Left ventricle myocardium inferior (tissue), 1 donor: ENCODE results near the gene PACSIN1. TPM values are rescaled to one million over a fixed set of nuclear protein-coding genes. Genes with fewer than 3 reads are reported as not detected.

ENCODE experiments used
- DNase-seq: peaks from one replicate; pipeline ENCODE4 v3.0.0-alpha.2; 2020
- H3K27ac ChIP-seq: fragments of 200-600 bp; replicated peaks from 2 replicates; pipeline ENCODE4 v1.8.0; 2021
- H3K27me3 ChIP-seq: fragments of 200-600 bp; 2 replicates; pipeline ENCODE4 v1.8.0; 2021; ENCODE audit warnings: low read depth
- H3K36me3 ChIP-seq: fragments of 200-600 bp; 2 replicates; pipeline ENCODE4 v1.8.0; 2021
- H3K4me1 ChIP-seq: fragments of 200-600 bp; 2 replicates; pipeline ENCODE4 v1.8.0; 2021
- H3K4me3 ChIP-seq: fragments of 200-600 bp; 2 replicates; pipeline ENCODE4 v1.8.0; 2021; ENCODE audit warnings: mild to moderate bottlenecking, moderate library complexity
- H3K9me3 ChIP-seq: fragments of 200-600 bp; replicated peaks from 2 replicates; pipeline ENCODE4 v1.8.0; 2021
- intact Hi-C: fragments of 100-400 bp; cut with micrococcal nuclease; formaldehyde crosslinking; loops from one replicate; pipeline ENCODE4 v1.11.0; 2022
- total RNA-seq: library from RNA; stranded (reverse); fragmentation: NEBNext Ultra II Directional; extraction: Animal tissue kit (Norgen Biotek cat#: 25700); gene quantifications from one replicate; pipeline ENCODE4 v1.2.1, GENCODE V29; 2021
- TF ChIP-seq, protein P1 (sequence below): fragments of 200-600 bp; IDR thresholded peaks from 2 replicates; pipeline ENCODE4 v1.8.0; 2021; ENCODE audit warnings: antibody characterized with exemption, mild to moderate bottlenecking, borderline replicate concordance
- donor health status: DM: no; HTN: yes; CAD: no; lungs with severe emphysema.

PACSIN1 gene
- total RNA-seq, 1 donor from 2014 or later: 15.2 TPM

DNA sequence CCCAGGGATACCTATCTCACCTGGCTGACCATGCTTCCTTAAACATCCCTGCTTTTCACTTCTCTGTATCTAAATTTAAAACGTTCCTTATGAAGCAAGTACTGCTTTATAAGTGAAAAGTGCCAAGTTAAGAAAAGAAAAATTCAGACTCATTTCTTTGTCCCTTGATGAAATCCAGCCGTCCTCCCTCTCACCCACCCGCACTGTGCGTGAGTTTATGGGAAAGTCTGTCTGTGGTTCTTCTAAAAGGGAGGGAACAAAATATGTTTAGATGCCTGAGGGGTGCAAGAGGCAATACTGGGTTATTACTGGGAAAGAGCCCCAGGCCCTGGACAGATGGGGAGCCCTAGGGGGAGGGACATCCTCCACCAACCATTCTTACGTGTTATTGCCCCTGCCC is 59.1 kb downstream of the PACSIN1 start:
- DNase-seq: peak; percentile 2

GRCh38 chr6:34525431-34526175 is 59.7 kb downstream of the PACSIN1 start:
- Histone ChIP-seq H3K4me3 (no peak overlapping the region), H3K27ac (no peak overlapping the region), H3K4me1 (peaks cover 16% of the 10 kb centered on the region), H3K27me3 (no peaks in the 10 kb centered on the region), H3K36me3 (no peaks in the 10 kb centered on the region), H3K9me3 (no peaks in the 10 kb centered on the region)
- DNase-seq: no peak
- TF ChIP-seq, protein P1, sequence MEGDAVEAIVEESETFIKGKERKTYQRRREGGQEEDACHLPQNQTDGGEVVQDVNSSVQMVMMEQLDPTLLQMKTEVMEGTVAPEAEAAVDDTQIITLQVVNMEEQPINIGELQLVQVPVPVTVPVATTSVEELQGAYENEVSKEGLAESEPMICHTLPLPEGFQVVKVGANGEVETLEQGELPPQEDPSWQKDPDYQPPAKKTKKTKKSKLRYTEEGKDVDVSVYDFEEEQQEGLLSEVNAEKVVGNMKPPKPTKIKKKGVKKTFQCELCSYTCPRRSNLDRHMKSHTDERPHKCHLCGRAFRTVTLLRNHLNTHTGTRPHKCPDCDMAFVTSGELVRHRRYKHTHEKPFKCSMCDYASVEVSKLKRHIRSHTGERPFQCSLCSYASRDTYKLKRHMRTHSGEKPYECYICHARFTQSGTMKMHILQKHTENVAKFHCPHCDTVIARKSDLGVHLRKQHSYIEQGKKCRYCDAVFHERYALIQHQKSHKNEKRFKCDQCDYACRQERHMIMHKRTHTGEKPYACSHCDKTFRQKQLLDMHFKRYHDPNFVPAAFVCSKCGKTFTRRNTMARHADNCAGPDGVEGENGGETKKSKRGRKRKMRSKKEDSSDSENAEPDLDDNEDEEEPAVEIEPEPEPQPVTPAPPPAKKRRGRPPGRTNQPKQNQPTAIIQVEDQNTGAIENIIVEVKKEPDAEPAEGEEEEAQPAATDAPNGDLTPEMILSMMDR: no peak
- intact Hi-C loops: loop anchor here (5.0 kb wide), 1 partner anchor 82 kb away; no protein-coding TSS in a partner anchor

More for the DNA sequence above, 59.1 kb downstream of the PACSIN1 start:
- TF ChIP-seq, protein P1: no peak
- H3K9me3 ChIP-seq: no peaks in the 10 kb centered on the region
- H3K36me3 ChIP-seq: no peaks in the 10 kb centered on the region
- no peak overlapping the region for H3K27ac ChIP-seq
- H3K27me3 ChIP-seq: no peaks in the 10 kb centered on the region
- no peak overlapping the region for H3K4me3 ChIP-seq
- peaks cover 16% of the 10 kb centered on the region for H3K4me1 ChIP-seq
- intact Hi-C loops: loop anchor here (5.0 kb wide), 1 partner anchor 82 kb away; no protein-coding TSS in a partner anchor

DNA sequence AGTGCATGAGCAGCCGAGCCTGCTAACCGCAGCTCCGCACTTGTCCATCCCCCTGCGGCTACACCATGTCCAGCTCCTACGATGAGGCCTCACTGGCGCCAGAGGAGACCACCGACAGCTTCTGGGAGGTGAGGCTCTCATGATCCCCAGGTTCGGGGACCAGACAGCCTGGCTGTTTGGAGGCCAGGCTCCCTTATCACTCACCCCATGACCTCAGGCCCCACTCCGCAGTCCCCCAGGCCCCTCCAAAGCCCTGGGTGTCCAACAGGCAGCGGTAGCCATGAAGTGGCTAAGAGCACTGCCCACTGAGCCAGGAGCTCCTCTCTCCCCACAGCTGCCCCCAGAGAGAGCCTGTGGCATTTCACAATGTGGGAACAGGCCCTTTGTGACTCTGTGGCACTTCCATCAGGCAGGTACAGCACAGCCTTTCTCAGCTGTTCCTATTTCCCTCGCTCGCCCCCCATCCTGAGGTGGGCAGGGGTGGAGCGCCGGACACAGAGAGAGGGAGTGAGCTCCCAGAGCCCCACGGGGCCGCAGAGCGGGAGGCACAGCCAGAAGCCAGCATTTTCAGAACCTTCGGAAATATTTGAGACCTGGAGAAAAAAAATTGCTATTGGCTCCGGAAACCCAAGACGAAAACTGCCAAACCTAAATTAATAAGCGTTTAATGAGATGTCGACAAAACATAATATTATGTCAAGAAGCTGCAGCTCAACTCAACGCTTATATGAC is 60.5 kb downstream of the PACSIN1 start:
- peak overlapping the region; percentile 55 for H3K4me3 ChIP-seq
- H3K27me3 ChIP-seq: no peaks in the 10 kb centered on the region
- intact Hi-C loops: loop anchor here (5.0 kb wide), 1 partner anchor 81 kb away; no protein-coding TSS in a partner anchor
- H3K9me3 ChIP-seq: no peaks in the 10 kb centered on the region
- TF ChIP-seq, protein P1: no peak
- no peaks in the 10 kb centered on the region for H3K36me3 ChIP-seq
- H3K27ac ChIP-seq: peak overlapping the region; percentile 47
- no peak for DNase-seq
- peaks cover 16% of the 10 kb centered on the region for H3K4me1 ChIP-seq

GRCh38 chr6:34526992-34527728 is 61.3 kb downstream of the PACSIN1 start:
- TF ChIP-seq, protein P1: peak; percentile 87
- Histone ChIP-seq H3K4me1 (peaks cover 16% of the 10 kb centered on the region), H3K4me3 (peak overlapping the region; percentile 55), H3K9me3 (no peaks in the 10 kb centered on the region), H3K27me3 (no peaks in the 10 kb centered on the region), H3K27ac (peak overlapping the region; percentile 47), H3K36me3 (no peaks in the 10 kb centered on the region)
- DNase-seq: peak; percentile 96
- intact Hi-C loops: loop anchor here (5.0 kb wide), 1 partner anchor 80 kb away; no protein-coding TSS in a partner anchor
